CD4-positive, alpha-beta T cell treated with Interleukin-6 for 4 hours (primary cell): ENCODE measurements around the gene COL13A1.

Experiments used
- DNase-seq: peaks from one replicate; pipeline ENCODE4 v3.0.0-alpha.2; 2020; ENCODE audit warnings: mixed read lengths

COL13A1 gene

DNA sequence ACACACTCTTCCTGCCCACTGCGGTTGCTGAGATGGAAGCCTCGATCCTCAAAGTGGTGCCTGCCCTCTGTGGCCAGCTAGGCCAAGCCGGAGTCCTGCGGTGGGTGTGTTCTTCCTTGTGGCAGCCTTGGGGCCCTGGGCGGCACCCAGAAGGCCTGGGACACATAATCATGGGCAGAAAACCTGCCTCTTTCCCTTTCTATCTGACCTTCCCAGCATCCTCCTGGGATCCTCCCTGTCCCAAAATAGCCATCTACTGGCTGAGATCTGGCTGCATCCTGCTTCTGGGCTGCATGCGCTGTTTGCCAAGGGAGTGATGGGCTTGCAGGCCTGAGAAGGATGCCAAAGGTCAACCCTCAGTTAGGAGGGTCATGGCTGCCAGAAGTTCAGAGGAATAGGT, 23.9 kb downstream of the COL13A1 start:
- no peak for DNase-seq

DNA sequence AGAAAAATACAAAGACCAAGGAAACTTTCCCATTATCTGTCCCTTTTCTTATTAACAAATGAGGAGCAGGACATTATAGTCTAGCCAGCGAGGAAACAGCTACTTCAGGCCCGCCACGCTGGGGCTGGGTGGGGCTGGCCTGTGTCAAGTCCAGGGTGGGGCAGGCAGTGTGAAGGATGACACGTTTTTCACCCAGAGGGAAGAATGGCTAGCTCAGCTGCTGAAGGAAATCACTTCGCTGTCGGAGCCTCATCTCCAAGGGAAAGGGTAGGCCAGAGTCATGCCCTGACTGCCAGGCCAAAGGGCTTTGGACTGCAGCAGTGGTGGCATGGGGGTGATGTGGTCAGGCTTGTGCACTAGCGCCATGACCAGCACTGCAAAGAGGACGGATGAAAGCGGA, 24.4 kb downstream of the COL13A1 start:
- DNase-seq, result no peak

DNA sequence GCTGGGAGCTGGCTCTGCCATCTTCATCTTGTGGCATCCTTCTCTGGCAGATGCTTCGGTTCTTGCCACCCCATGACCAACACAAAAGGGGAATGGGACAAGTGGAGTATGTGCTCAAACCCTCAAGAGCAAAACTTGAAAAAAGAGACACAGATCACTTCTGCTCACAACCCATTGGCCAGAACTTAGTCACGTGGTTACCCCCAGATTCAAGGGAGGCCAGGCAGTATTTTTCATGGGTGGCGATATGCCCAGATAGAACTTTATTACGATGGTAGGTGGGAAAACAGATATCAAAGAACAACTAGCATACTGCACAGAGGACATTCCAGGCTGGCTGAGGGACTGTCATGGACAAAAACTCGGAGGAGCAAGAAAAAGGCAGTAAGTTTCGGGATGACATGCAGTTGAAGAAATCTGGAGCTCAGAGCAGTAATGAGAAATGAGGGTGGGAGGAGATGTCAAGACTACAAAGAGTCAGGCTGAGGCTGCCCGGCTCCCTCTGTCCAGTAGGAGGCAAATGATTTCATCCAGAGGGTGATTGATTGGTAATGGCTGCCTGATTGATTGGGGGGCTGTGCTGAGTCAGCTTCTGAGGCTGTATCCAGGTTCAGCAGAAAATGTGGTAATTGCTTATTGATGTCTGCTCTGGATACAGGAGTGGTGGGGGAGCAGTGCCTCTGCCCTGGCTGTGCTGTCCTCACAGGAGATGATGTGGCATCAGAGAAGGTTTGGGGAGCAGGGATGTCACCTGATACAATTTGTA, 25.3 kb downstream of the COL13A1 start:
- no peak for DNase-seq

DNA sequence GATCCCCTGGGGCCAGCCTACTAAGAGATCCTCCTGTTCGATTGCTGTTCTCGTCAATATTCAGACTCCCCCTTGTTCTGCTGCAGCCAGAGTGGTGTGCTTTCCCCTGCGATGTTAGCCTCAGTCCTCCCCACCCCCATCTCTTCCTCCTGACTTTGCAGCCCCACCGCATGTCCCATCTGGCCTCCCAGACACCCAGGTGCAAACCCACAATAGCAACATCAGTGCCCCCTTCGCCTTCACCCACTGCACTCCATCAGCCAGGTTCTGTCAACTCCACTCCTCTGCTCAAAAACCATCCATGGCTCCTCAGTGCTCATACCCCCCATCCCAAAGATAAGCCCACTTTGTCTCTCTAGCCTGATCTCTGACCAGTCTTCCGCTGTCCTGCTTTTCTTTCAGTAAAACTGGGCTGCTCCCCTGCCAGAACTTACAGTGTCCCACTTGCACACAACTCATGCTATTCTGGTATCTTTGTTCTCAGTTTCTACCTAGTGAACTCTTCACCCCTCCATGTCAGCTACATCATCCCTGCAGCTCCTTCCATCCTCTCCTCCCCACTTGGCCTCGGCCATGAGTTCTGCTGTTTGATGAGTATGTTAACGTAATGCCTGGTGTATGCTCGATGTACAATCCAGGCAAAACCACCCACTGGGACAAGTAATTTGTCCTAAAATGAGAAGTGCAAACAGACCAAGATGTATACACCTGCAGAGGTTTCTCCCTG, 26.6 kb downstream of the COL13A1 start:
- DNase-seq, result no peak

DNA sequence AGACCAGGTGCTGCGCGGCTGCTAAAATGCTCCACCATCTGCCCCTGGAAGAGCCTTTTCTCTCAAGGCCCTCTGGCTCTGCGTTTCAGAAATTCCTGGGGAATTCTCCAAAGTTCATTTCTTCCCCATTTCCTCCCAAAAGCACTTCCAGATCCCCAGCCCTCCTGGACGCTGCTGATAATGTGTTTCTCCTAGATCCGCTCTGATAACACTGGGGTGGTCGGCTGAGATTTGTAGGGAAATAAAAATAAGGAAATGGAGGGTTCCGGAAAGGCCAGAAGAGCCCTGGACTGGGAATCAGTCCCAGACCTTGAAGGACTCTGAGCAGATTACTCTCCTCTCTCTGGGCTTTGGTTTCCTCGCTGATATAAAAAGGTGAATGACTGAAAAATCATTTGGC, 28.1 kb downstream of the COL13A1 start:
- no peak for DNase-seq

DNA sequence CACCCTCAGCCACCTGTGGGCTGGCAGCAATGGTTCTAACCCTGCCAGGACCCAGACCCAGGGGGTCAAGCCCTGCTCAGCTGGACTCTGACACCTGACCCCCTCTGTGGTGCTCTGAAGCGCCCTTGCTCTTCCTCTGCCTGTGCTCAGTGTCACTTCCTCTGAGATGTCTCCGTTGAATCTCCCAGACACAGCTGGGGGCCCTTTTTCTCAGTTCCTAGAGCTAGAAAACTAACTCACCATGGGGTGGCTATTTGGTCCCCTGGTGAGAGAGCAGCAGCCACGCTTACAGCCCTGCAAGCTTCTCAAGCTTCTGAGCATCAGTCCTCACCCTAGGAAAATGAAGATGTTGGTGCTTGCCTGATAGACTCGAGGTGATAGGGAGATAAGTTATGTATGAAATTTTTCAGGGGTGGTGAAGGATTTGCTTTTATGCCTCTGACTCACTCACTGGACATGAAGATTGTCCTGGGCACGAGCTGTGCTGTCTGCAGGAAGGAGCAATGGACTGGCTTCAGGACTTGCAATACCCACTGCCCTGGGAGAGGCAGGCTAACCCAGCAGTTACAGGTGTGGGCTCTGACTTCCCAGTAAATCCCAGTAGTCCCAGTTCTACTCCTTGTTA, 29.6 kb downstream of the COL13A1 start:
- no peak for DNase-seq

DNA sequence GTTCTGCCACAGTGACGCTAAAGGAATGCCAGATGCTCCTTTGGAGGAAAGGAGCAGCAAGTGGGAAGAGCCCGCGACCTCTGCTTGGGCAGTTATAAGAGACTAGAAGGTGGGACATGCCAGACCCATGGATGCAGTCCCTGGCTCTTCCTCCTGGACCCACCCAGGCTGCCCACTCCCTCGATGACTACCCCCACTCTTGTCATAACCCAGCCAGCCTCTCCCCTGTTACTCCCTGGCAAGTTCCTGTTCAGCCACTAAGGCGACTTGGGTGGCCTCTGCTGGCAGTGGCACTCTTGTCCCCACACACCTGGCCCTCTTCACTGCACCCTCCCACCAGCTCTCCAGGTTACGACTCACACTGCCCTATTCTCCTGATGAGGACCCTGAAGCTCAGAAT, 33.5 kb downstream of the COL13A1 start:
- DNase-seq, result no peak

DNA sequence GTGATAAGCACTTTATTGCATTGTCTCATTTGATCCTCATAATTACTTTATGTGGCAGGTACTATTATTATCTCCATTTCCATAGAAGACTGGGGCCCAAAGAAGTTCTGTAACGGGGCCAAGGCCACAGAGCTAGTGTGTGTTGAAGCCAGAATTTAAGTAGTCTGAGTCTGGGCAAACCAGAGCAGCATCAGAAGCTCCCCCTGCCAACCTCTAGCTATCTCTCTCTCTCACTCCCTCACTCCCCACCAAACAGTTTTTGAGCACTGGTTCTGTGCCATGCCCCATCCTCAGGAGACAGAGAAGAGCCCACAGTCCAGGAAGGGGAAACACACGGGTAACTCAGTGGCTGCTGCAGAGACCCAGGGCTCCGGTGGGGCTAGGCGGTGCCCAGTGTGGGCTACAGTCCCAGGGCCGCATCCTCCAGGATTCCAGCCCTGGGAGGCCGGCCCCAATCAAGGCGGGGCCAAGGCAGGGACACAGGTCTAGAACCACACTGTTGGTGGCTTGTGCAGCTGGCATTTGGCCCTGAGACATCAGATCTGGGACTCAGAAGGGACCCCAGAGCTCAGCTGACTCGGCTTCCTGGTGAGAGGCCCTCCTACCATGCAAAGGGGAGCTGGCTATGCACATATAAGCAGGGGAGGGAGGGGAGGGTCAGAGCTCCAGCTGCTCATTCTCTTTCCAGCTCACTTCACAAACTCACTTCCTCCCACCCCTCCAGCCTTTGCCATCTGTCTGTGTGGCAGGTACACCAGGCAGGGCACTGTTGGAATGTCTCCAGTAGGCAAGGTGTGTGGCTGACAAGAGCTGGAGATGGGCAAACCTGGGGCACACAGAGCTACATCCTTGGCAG, 34.4 kb downstream of the COL13A1 start:
- DNase-seq, result no peak

DNA sequence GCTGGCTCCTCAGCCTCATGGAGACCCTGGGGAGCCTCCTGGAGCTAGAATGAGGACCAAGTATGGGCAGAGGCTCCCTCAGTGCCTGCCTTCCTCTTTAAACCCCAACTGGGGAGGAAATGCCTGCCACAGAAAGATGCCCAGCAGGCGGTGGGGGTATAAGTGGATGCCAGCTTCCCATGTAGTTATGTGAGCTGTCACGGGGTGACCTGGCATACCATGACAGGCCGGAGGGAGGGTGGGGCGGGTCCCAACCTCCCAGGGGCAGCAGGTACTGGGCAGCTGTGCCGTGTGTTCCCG, 35.0 kb downstream of the COL13A1 start:
- no peak for DNase-seq

DNA sequence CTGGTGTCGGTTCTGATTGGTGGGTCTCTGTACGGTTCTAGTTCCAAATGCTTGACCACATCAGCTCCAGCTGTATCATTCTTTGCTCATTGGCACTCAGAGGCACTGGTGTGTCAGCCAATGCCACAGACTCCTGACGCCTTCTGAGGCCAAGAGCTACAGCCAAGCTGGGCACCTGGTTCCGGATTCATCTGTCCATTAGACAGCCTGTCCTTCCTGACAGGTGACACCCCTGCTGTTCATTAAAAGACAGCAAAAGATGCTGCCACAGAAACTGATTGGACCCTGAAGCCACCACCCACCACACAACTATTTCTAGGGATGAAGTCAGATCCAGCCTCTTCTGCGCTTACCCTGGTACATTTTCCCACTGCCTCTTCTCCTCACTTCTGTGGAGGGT, 35.6 kb downstream of the COL13A1 start:
- DNase-seq, result no peak

DNA sequence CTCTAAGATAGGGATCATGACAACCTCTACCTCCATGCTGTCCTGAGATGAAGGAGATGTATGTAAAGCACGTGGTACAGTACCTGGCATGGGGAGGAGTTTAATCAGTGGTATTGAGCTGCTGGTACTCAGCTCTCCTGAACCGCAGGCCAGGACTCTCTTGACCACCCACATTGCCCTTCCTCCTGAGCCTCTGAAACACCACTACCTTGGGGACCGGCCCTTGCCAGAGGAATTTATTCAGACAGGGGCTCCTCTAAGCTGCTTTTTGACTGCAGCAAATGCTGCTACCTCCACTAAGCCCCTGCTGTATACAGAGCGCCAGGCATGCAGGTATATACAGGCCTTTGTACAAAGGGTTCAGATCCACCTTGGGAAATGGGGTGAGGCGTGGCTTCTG, 36.7 kb downstream of the COL13A1 start:
- no peak for DNase-seq

DNA sequence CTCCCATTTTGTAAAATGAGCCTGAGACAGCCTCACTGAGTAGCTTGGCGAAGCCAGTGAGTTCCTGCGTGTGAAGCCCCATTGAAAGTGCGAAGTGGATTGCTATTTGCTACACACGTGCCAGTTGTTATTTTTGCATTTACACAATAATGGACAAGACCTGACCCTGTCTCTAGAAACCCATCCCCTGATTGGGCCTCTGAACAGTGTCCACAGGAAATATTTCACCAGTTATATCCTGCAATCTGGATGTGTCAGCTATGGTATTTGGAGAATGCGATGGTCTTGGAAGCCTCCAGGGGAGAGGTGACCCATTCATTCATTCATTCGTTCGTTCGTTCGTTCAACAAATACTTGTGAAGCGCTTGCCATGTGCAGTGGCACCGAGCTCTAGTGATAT, 37.1 kb downstream of the COL13A1 start:
- DNase-seq, result no peak

DNA sequence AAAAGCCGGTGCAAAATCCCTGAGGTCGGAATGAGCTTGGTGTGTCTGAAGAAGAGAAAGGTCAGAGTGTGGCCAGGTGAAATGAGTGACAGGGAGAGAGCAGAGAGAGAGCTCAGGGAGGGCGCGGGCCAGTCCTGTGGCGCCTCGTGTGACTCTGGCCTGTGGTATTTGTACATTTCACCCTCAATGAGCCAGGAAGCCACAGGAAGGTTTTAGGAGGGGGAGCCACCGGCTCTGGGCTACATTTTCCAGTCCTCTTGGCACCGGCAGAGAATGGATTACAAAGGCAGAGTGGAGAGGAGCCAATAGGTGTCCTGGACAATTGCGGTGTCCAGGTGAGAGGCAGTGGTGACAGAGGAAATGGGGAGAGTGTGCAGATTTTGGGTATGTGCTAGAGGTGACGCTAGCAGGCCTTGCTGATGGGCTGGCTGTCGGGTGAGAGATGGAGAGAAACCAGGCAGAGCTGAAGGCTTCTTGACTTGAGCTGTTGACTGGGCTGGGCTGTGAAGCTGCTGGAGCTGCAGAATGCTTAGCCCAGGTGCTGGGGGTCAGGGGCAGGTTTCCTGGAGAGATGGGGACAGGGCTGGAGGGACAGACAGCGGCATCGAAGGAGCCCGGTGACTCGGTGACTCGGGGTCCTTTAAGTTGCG, 38.1 kb downstream of the COL13A1 start:
- DNase-seq, result no peak

DNA sequence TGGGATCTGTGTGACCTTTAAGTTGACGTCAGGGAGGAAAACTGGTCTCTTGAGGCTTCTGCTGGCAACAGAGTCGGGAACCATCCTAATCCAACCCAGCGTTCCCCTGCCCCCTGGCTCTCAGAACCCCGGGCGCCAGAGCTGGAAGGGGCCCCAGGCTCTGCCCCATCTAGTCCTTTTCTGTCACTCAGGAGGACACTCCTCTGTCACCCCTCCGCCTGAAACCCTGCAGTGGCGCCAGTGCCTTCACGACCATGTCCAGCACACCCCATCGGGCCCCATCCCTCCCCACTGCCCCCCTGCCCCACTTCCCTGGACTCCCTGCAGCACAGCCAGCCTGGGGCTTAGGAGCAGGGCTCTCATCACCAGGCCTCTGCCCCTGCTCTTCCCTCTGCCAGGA, 39.1 kb downstream of the COL13A1 start:
- no peak for DNase-seq

DNA sequence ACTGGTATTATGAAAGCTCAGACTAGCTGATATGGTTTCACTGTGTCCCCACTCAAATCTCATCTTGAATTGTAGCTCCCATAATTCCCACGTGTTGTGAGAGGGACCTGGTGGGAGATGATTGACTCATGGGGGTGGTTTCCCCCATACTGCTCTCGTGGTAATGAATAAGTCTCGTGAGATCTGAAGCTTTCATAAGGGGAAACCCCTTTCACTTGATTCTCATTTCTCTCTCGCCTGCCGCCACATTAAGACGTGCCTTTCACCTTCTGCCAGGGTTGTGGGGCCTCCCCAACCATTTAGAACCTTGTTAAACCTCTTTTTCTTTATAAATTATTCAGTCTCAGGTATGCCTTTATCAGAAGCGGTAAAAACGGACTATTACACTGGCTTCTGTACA, 40.3 kb downstream of the COL13A1 start:
- DNase-seq, result no peak

DNA sequence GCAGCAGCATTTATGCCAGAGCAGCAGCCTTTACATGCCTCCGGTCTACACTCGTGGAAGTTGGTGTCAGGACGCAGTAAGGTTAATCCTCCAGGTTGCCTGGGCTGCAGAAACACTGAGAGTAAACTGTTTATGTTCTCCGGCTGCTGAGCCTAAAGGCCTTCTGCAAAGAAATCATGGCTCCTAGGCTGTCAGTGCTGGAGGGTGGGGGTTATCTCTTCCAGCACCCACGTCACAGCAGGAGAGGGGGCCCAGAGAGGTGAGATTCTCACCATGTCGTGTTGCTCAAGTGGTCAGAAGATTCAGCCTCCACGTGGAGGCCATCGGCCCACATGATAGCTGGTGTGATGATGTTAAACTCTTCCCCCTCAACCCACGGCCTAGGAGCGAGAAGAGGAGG, 41.2 kb downstream of the COL13A1 start:
- no peak for DNase-seq

DNA sequence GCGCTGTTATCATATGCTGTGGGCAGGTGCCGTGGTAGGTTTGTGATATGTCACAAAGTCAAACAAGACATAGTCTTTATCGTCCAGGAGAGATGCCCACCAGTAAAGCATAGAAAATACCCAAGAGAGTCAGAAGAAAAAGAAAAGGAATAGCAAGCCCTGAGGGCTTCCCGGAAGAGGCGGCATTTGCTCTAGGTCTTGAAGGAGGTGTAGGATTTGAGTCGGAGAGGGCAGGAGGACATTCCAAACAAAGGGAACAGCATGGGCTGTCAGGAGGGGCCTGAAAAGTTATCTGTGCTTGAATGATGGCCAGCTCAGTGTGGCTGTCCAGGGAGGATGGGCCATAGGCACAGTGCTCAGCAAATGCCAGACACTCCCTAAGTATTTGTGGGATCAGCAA, 42.2 kb downstream of the COL13A1 start:
- DNase-seq, result no peak

DNA sequence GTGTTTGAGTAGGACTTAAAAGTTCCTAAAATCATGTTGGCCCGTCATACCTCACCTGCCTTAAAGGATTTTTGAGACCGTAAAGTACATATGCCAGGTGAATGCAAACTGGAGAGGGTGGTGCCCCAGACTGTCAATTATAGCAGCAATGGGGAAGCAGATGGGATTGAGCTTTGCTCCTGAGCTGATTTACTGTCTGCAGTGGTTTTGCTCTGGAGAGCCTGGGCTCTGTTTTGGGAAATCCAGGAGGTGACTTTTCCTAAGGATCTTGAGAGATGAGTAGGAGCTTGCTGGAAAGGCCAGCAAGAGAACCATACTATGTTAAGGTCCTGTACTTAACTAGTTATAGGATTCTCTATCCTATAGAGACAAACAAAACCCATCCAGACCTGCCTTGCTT, 43.0 kb downstream of the COL13A1 start:
- no peak for DNase-seq

DNA sequence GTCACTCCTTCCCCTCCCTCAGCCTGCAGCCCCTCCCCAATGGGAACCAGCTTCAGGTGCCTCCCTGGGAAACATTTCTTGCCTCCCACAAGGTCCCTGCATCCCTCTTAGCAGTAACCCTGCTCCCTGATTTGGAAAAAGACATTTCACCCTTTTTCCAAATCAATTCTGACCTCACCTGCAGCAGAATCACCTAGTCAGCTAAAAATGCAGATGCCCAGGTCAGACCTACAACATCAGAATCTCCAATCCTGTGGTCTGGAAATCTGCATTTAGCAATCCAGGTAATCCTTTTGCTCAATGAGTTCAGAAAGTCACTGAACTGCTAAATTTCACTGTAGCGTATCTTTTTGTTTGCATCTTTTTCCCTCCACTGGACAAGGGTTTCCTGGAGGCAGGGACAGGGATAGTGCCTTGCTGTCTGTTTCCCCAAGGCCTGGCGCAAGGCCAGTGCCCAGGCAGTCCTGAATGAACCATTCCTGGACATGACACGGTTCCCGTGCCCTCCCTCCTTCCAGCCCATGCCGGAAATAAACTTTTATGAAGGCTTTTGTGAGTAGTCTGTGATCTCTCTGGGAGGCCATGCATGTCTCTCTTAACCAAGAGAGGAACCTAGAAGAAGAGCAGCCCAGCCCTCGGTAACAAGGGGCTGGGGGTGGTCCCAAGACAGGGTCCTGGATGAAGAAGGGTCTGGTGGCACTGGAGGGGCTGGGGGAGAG, 44.0 kb downstream of the COL13A1 start:
- DNase-seq, result no peak

DNA sequence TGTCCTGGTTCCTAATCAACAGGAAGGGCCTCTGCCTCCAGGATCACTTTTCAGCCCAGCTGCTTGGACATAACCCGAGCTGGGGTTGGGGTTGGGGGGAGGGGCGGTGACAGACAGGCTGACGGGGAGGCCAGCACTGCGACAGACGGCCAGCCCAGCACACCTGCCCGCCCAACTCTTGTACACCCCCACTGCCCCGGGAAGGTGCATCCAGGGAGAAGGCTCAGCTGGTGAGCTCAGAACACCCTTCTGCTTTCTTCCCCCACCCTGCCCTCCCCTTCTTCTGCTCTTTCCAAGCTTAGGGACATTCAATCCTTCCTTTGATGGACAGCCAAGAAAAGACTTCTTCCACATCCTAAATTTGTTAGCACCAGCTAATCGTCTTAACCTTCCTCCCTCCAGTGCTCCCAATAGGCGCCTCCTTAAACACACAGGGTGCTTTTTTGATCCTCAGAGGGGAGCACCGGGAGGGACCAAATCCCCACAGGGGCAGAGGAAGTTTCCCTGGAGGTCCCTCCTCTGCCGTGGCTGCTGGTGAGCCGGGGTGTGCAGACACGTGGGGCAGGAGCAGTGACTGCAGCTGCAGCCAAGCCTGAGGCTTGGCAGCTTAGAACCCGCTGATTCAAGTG, 44.7 kb downstream of the COL13A1 start:
- DNase-seq, result no peak

DNA sequence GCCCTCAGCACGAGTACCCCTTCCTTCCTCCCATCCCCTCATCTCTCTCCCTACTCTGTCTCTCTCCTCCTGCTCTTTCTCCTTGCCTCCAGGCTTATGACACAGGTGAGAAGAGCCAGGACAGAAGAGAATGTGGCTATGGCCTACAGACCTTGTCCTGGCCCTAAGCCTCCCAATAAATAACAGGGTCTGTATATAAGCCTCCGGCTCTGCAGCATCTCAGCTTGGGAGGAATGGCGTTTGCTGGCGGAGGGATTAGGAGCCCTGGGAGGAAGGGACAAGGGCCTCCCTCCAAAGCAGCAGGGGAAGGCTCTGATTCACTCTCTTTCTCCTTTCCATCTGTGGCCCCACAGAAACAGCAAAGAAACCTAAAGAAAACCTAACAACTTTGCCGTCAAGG, 45.8 kb downstream of the COL13A1 start:
- DNase-seq, result no peak

DNA sequence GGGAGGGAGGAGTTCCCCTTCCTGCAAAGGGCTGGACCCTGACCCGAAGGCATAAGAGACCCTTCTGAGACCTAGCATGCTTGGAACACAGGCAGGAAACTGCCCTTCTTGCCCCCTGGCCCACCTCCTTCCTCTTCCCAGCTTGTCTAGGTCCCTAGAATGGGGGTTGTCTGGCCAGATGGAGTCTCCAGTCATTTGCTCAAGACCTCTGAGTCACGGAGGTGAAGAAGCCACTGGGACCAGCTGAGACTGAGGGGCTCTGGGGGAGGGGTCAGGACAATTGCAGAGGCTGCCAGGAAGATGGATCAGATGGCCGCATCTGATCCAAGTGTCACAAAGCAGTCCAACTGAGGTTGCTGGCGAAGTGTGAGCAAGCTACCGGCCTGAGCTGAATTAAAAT, 46.2 kb downstream of the COL13A1 start:
- no peak for DNase-seq
